GM18873 (cell line): ENCODE measurements around the gene AAK1.
"Not testable (repeated sequence)": the region's sequence is repeated elsewhere in the genome, so short reads cannot be mapped to it uniquely, and the experiment has no call there.

Experiments used
- ATAC-seq: cut with Tn5 transposase; IDR thresholded peaks from one replicate; pipeline ENCODE4 v1.9.1; 2021; ENCODE audit warnings: mild to moderate bottlenecking, moderate library complexity, moderate number of reproducible peaks; ENCODE audit not compliant: unreplicated experiment, low FRiP score

Gene AAK1

DNA sequence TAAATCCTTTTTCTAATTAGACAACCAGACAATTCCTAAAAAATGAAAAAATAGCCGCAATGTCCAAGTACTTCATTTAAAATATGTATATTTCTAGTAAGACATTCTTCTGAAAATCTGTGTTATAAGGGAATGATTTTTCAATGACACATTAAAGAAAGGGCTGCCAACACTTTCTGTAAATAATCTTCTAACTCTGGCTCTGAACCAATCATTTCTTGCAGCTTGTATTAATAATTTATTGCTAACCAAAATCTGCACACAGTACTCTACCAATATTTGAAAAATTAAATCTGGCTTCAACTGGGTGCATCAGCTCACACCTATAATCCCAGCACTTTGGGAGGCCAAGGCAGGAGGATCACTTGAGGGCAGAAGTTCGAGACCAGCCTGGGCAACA, 214.6 kb downstream of the AAK1 start:
- no peak for ATAC-seq

GRCh38 chr2:69424419-69424818, 219.1 kb downstream of the AAK1 start:
- ATAC-seq, result no peak

- ATAC-seq, result no peak
Observed at GRCh38 chr2:69422198-69422597, 221.3 kb downstream of the AAK1 start.

GRCh38 chr2:69419111-69419510, 224.4 kb downstream of the AAK1 start:
- ATAC-seq, result not testable (repeated sequence)

DNA sequence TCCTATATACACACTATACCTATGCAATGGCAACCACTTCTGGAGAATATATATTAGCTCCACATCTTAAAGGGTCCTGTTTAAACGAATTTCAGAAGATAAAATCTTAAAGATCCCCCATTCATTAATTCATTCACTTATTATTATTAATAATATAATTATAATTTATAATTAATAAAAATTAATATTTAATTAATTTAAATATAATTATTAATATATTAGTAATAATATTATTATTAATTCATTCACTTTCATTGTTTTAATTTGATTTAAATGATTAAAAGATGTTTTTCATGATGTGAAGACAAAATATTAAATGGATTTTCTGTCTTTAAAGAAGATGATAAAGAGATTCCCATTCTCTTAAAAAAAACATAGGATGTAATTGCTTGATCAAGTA, 227.4 kb downstream of the AAK1 start:
- ATAC-seq, result no peak
